Astrocyte (in vitro differentiated cells and primary cell): ENCODE measurements around the gene DEFB121.

Source experiments
- CTCF ChIP-seq: IDR thresholded peaks from 2 replicates; pipeline ENCODE4 v1.5.1; 2011; ENCODE audit warnings: low read depth, mild to moderate bottlenecking, inconsistent platforms, low read length, moderate library complexity; ENCODE audit not compliant: insufficient read depth
- EZH2 ChIP-seq: IDR thresholded peaks from 2 replicates; pipeline ENCODE4 v1.6.1; 2012; ENCODE audit warnings: mild to moderate bottlenecking, low read length, inconsistent platforms; ENCODE audit not compliant: insufficient read depth

- TF ChIP-seq CTCF (no peak), EZH2 (no peak)
Observed at GRCh38 chr20:31410011-31410410, 4.0 kb upstream of the DEFB121 start.
